Tibial nerve (tissue), 4 donors: ENCODE data around the gene FANCC.

ENCODE experiments used
- CTCF ChIP-seq, 5 experiments: fragments of 200-600 bp in 3 of 5; fragments of 450-650 bp in 2 of 5; sonication (generic) in 3 of 5; IDR thresholded peaks; one replicate each; pipeline ENCODE4 v1.5.1; 2016 to 2019; ENCODE audit warnings: antibody characterized with exemption in 5 of 5, mild to moderate bottlenecking in 3 of 5, moderate library complexity in 2 of 5
- EP300 ChIP-seq, 2 donors: sonication (generic); formaldehyde crosslinking; IDR thresholded peaks; one replicate each; pipeline ENCODE4 v1.6.1; 2017; ENCODE audit warnings: antibody characterized with exemption in 2 of 2, mild to moderate bottlenecking in 1 of 2
- POLR2A ChIP-seq, 2 donors: fragments of 450-650 bp; IDR thresholded peaks; one replicate each; pipeline ENCODE4 v1.6.1; 2017; ENCODE audit warnings: antibody characterized with exemption in 2 of 2, mild to moderate bottlenecking in 2 of 2, moderate library complexity in 2 of 2

GRCh38 chr9:95197692-95198271, 119.7 kb downstream of the FANCC start:
- TF ChIP-seq POLR2A (IDR thresholded peaks at IDR 0.05) (no peak), EP300 (IDR thresholded peaks at IDR 0.05) (no peak), CTCF (IDR thresholded peaks at IDR 0.05) (no peak)
